Measurements from ENCODE around the gene SYTL3. TPM values are rescaled to one million over a fixed set of nuclear protein-coding genes. Genes with fewer than 3 reads are reported as not detected.

The SYTL3 gene
- total RNA-seq, 1 experiment from 2014 or later = 0.65 TPM

GRCh38 chr6:158808941-158809678 lies 159.3 kb downstream of the SYTL3 start:
- no peak for DNase-seq (ENCODE audit: unreplicated experiment)
- POLR2A ChIA-PET = interaction anchor here (0.7 to 1.1 kb wide), 2 partner anchors 8 to 60 kb away, joined by 3 to 7 read pairs; no protein-coding TSS in a partner anchor
- peaks cover 78% of the 10 kb centered on the region for H3K36me3 Mint-ChIP-seq (ENCODE audit: insufficient read depth, unreplicated experiment)
- BruUV-seq (replicated peaks) = no TSS peak
- intact Hi-C loops (cut with micrococcal nuclease) = no loop called here
- no peaks in the 10 kb centered on the region for H3K27me3 Mint-ChIP-seq (ENCODE audit: insufficient read depth, unreplicated experiment)
- CTCF ChIA-PET = interaction anchor here (0.6 to 2.5 kb wide), 6 partner anchors 10 to 280 kb away, joined by 3 to 11 read pairs (median 5); no protein-coding TSS in a partner anchor
- no peaks in the 10 kb centered on the region for H3K9me3 Mint-ChIP-seq (ENCODE audit: unreplicated experiment)
- no peak overlapping the region for H3K27ac Mint-ChIP-seq (ENCODE audit: low read depth, unreplicated experiment)
- H3K4me1 Mint-ChIP-seq (ENCODE audit: insufficient read depth, unreplicated experiment) = peaks cover 53% of the 10 kb centered on the region
- H3K4me3 Mint-ChIP-seq (ENCODE audit: unreplicated experiment) = no peak overlapping the region
- no peak for TF ChIP-seq CTCF (IDR thresholded peaks at IDR 0.05; ENCODE audit: unreplicated experiment)

GRCh38 chr6:158810155-158811095 lies 160.6 kb downstream of the SYTL3 start:
- intact Hi-C loops (cut with micrococcal nuclease) = no loop called here
- Mint-ChIP-seq H3K4me1 (ENCODE audit: insufficient read depth, unreplicated experiment) (peaks cover 53% of the 10 kb centered on the region), H3K4me3 (ENCODE audit: unreplicated experiment) (no peak overlapping the region), H3K9me3 (ENCODE audit: unreplicated experiment) (no peaks in the 10 kb centered on the region), H3K27me3 (ENCODE audit: insufficient read depth, unreplicated experiment) (no peaks in the 10 kb centered on the region), H3K36me3 (ENCODE audit: insufficient read depth, unreplicated experiment) (peaks cover 87% of the 10 kb centered on the region), H3K27ac (ENCODE audit: low read depth, unreplicated experiment) (peak overlapping the region; percentile 19)
- CTCF ChIA-PET = interaction anchor here (0.6 to 2.4 kb wide), 2 partner anchors 12 to 246 kb away, joined by 3 to 11 read pairs; no protein-coding TSS in a partner anchor
- BruUV-seq (replicated peaks) = no TSS peak
- DNase-seq (ENCODE audit: unreplicated experiment) = no peak
- no peak for TF ChIP-seq CTCF (IDR thresholded peaks at IDR 0.05; ENCODE audit: unreplicated experiment)
- POLR2A ChIA-PET = interaction anchor here (0.7 to 1.7 kb wide), 5 partner anchors 10 to 166 kb away, joined by 3 to 6 read pairs (median 3); partner anchors contain the start of gene DYNLT1

GRCh38 chr6:158812611-158813010 lies 162.8 kb downstream of the SYTL3 start:
- H3K9me3 Mint-ChIP-seq (ENCODE audit: unreplicated experiment) = no peaks in the 10 kb centered on the region
- H3K36me3 Mint-ChIP-seq (ENCODE audit: insufficient read depth, unreplicated experiment) = peaks cover 74% of the 10 kb centered on the region
- H3K27me3 Mint-ChIP-seq (ENCODE audit: insufficient read depth, unreplicated experiment) = no peaks in the 10 kb centered on the region
- H3K4me3 Mint-ChIP-seq (ENCODE audit: unreplicated experiment) = no peak overlapping the region
- ChIA-PET CTCF (interaction anchor here (1.1 to 1.5 kb wide), 3 partner anchors 20 to 161 kb away, joined by 3 to 4 read pairs (median 3); no protein-coding TSS in a partner anchor), POLR2A (interaction anchor here (2.1 to 2.2 kb wide), 3 partner anchors 15 to 92 kb away, joined by 5 to 7 read pairs (median 5); no protein-coding TSS in a partner anchor)
- DNase-seq (ENCODE audit: unreplicated experiment) = peak; percentile 50
- peak overlapping the region; percentile 63 for H3K27ac Mint-ChIP-seq (ENCODE audit: low read depth, unreplicated experiment)
- H3K4me1 Mint-ChIP-seq (ENCODE audit: insufficient read depth, unreplicated experiment) = peaks cover 49% of the 10 kb centered on the region
- BruUV-seq (replicated peaks) = no TSS peak
- intact Hi-C loops (cut with micrococcal nuclease) = no loop called here
- TF ChIP-seq CTCF (IDR thresholded peaks at IDR 0.05; ENCODE audit: unreplicated experiment) = no peak

Data from MCF 10A (cell line).